K562 (cell line): ENCODE data around the gene PTPN7. TPM values are rescaled to one million over a fixed set of nuclear protein-coding genes. Genes with fewer than 3 reads are reported as not detected.

ENCODE experiments used
- ELF4 ChIP-seq: fragments of 450-650 bp; formaldehyde crosslinking; IDR thresholded peaks from 2 replicates; pipeline ENCODE4 v1.4.0; 2022; ENCODE audit warnings: missing genetic modification characterization
- EP300 ChIP-seq: IDR thresholded peaks from 2 replicates; pipeline ENCODE4 v1.6.1; 2012; ENCODE audit warnings: low read length, improper control_type of control experiment
- FOXM1 ChIP-seq, 2 experiments: fragments of 450-650 bp in 1 of 2; sonication (generic) in 1 of 2; formaldehyde crosslinking in 1 of 2; IDR thresholded peaks; 2 replicates each; pipeline versions ENCODE4 v1.6.1 to v1.9.0; 2017 to 2022; ENCODE audit warnings: low read depth in 2 of 2, mild to moderate bottlenecking in 2 of 2, missing genetic modification reagents in 1 of 2, moderate library complexity in 1 of 2
- MAZ ChIP-seq, 2 experiments: fragments of 450-650 bp in 1 of 2; sonication (generic) in 1 of 2; formaldehyde crosslinking; IDR thresholded peaks in 1 of 2; conservative IDR thresholded peaks in 1 of 2; 2 replicates each; pipeline versions ENCODE4 v1.4.0 to v1.5.0; 2020; ENCODE audit warnings: mild to moderate bottlenecking in 1 of 2, missing genetic modification reagents in 1 of 2
- PTRF ChIP-seq: fragments of 450-650 bp; IDR thresholded peaks from 2 replicates; pipeline ENCODE4 v1.6.1; 2016; ENCODE audit warnings: mild to moderate bottlenecking, missing genetic modification characterization, missing compliant biosample characterization
- RAD51 ChIP-seq: fragments of 450-650 bp; IDR thresholded peaks from 2 replicates; pipeline ENCODE4 v1.7.1; 2016; ENCODE audit warnings: low read depth, mild to moderate bottlenecking, borderline replicate concordance
- SMAD2 ChIP-seq: fragments of 150-350 bp; IDR thresholded peaks from 2 replicates; pipeline ENCODE4 v1.6.1; 2014; ENCODE audit warnings: low read depth, mild to moderate bottlenecking, low read length
- SNIP1 ChIP-seq: fragments of 450-650 bp; IDR thresholded peaks from 2 replicates; pipeline ENCODE4 v1.7.1; 2017; ENCODE audit warnings: low read depth, mild to moderate bottlenecking
- SUPT5H ChIP-seq: fragments of 450-650 bp; IDR thresholded peaks from 2 replicates; pipeline ENCODE4 v1.6.1; 2016
- ZC3H4 ChIP-seq: sonication (generic); formaldehyde crosslinking; IDR thresholded peaks from 2 replicates; pipeline ENCODE4 v1.9.0; 2021; ENCODE audit warnings: missing genetic modification reagents, borderline replicate concordance
- polyA plus RNA-seq, 8 experiments: library from polyadenylated mRNA; depleted of rRNA in 4 of 8; stranded (reverse) in 5 of 8; unstranded in 3 of 8; fragments of >200 nt; fragmentation: Nextera tagmentation in 2 of 8; fragmentation: Illumina TruSeq in 1 of 8; extraction: Ambion mirVana in 2 of 8; extraction: Trizol in 1 of 8; gene quantifications; 2 replicates each; pipeline versions ENCODE4 v1.2.1 to v1.2.3, GENCODE V29; 2011 to 2014; ENCODE audit warnings: inconsistent platforms in 1 of 8, missing spikeins in 1 of 8
- total RNA-seq, 7 experiments: library from RNA; depleted of rRNA in 6 of 7; stranded (reverse); fragments of >200 nt in 6 of 7; fragmentation: Illumina TruSeq in 2 of 7; extraction: Trizol in 2 of 7; gene quantifications; 2 replicates each; pipeline versions ENCODE4 v1.2.1 to v1.2.3, GENCODE V29; 2011 to 2021; ENCODE audit warnings: low replicate concordance in 1 of 7
- TF ChIP-seq, protein P1 (sequence below): sonication (generic); formaldehyde crosslinking; IDR thresholded peaks from 2 replicates; pipeline ENCODE4 v1.8.0; 2022; ENCODE audit warnings: missing genetic modification reagents, mild to moderate bottlenecking, moderate library complexity, borderline replicate concordance
- TF ChIP-seq, protein P2 (sequence below), 3 experiments: fragments of 200-800 bp in 1 of 3; sonication (Bioruptor generic) in 1 of 3; sonication (generic) in 1 of 3; formaldehyde crosslinking in 1 of 3; IDR thresholded peaks; 2 replicates each; pipeline versions ENCODE4 v1.6.1 to v1.8.0; 2016 to 2022; ENCODE audit warnings: mild to moderate bottlenecking in 2 of 3, missing compliant biosample characterization in 2 of 3, missing genetic modification characterization in 2 of 3, missing genetic modification reagents in 1 of 3
- TF ChIP-seq, protein P3 (sequence below): sonication (generic); formaldehyde crosslinking; IDR thresholded peaks from 2 replicates; pipeline ENCODE4 v1.8.1; 2023; ENCODE audit warnings: mild to moderate bottlenecking, missing genetic modification reagents
- TF ChIP-seq, protein P4 (sequence below), 2 experiments: fragments of 150-350 bp in 1 of 2; IDR thresholded peaks; 2 replicates each; pipeline ENCODE4 v1.6.1; 2012 to 2016; ENCODE audit warnings: low read depth in 2 of 2, low read length in 2 of 2, mild to moderate bottlenecking in 1 of 2, moderate library complexity in 1 of 2
- TF ChIP-seq, protein P5 (sequence below), 2 experiments: IDR thresholded peaks in 1 of 2; conservative IDR thresholded peaks in 1 of 2; 2 replicates each; pipeline ENCODE4 v1.6.1; 2016; ENCODE audit warnings: low read depth in 2 of 2, mild to moderate bottlenecking in 1 of 2, missing compliant biosample characterization in 1 of 2, missing genetic modification characterization in 1 of 2, moderate library complexity in 1 of 2

The PTPN7 gene
- total and polyA plus RNA-seq, 9 of the 15 experiments (the other 6 are each of a cell fraction or from before 2014, with no cell fraction given): 18.7 to 144 (median 120) TPM

DNA sequence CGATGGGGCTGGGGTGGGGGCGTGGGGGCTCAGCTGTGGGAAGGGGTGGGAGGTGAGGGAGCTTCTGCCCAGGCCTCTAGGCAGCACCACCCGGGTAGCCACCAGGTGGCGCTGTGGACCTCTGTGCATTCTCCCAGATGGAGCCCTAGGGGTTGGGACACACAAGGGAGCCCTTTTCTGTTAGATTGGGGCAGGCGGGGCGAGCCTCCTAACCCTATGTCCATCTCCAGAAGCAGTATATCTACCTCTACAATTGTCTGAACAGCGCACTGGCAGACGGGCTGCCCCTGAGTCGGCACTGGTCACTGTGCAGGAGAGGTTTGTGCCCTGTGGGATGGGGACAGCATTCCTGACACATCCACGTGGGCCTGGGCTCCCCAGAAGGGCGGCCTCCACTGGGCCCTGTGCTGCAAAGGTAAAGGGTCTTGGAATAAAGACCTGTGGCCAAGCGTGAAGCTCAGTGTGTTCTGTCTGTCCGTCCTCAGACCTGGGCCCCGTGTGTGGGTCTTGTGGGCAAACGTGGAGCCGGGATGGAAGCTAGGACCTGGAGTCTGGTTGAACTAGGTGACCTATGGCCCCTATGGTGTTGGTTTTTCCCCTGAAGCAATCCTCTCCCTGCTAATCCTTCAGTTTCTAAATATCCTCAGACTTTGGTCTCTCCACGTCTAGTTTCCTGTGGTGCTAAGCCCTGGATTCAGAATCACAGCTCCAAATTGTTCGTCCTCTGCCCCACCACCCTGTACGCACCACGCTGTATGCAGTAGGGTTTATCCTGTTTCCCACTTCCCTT, 28.8 kb upstream of the PTPN7 start (continued):
- TF ChIP-seq, protein P1, sequence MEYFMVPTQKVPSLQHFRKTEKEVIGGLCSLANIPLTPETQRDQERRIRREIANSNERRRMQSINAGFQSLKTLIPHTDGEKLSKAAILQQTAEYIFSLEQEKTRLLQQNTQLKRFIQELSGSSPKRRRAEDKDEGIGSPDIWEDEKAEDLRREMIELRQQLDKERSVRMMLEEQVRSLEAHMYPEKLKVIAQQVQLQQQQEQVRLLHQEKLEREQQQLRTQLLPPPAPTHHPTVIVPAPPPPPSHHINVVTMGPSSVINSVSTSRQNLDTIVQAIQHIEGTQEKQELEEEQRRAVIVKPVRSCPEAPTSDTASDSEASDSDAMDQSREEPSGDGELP (CRISPR knock-in tag): peak; percentile 59; the same call in 1 of the 2 replicates
- TF ChIP-seq PTRF (tag) (no peak), RAD51 (no peak), ELF4 (CRISPR knock-in tag) (no peak), EP300 (no peak), FOXM1 (IDR thresholded peaks at IDR 0.05; ENCODE audit: low read depth) (no peak), FOXM1 (CRISPR knock-in tag; IDR thresholded peaks at IDR 0.05; ENCODE audit: low read depth) (no peak), SNIP1 (no peak), SUPT5H (no peak), MAZ (CRISPR knock-in tag; conservative IDR thresholded peaks at IDR 0.05 in 1 of 2, IDR thresholded peaks at IDR 0.05 in 1 of 2) (peak in 1 of 2 experiments; percentile 34; a peak in 1 of 4 replicates), SMAD2 (no peak), ZC3H4 (CRISPR knock-in tag) (no peak)
- TF ChIP-seq, protein P2, sequence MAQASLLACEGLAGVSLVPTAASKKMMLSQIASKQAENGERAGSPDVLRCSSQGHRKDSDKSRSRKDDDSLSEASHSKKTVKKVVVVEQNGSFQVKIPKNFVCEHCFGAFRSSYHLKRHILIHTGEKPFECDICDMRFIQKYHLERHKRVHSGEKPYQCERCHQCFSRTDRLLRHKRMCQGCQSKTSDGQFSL (CRISPR knock-in tag; IDR thresholded peaks at IDR 0.05): no peak
- TF ChIP-seq, protein P2 (tag; IDR thresholded peaks at IDR 0.05): no peak
- TF ChIP-seq, protein P3, sequence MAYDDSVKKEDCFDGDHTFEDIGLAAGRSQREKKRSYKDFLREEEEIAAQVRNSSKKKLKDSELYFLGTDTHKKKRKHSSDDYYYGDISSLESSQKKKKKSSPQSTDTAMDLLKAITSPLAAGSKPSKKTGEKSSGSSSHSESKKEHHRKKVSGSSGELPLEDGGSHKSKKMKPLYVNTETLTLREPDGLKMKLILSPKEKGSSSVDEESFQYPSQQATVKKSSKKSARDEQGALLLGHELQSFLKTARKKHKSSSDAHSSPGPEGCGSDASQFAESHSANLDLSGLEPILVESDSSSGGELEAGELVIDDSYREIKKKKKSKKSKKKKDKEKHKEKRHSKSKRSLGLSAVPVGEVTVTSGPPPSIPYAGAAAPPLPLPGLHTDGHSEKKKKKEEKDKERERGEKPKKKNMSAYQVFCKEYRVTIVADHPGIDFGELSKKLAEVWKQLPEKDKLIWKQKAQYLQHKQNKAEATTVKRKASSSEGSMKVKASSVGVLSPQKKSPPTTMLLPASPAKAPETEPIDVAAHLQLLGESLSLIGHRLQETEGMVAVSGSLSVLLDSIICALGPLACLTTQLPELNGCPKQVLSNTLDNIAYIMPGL (CRISPR knock-in tag): no peak
- TF ChIP-seq, protein P4, sequence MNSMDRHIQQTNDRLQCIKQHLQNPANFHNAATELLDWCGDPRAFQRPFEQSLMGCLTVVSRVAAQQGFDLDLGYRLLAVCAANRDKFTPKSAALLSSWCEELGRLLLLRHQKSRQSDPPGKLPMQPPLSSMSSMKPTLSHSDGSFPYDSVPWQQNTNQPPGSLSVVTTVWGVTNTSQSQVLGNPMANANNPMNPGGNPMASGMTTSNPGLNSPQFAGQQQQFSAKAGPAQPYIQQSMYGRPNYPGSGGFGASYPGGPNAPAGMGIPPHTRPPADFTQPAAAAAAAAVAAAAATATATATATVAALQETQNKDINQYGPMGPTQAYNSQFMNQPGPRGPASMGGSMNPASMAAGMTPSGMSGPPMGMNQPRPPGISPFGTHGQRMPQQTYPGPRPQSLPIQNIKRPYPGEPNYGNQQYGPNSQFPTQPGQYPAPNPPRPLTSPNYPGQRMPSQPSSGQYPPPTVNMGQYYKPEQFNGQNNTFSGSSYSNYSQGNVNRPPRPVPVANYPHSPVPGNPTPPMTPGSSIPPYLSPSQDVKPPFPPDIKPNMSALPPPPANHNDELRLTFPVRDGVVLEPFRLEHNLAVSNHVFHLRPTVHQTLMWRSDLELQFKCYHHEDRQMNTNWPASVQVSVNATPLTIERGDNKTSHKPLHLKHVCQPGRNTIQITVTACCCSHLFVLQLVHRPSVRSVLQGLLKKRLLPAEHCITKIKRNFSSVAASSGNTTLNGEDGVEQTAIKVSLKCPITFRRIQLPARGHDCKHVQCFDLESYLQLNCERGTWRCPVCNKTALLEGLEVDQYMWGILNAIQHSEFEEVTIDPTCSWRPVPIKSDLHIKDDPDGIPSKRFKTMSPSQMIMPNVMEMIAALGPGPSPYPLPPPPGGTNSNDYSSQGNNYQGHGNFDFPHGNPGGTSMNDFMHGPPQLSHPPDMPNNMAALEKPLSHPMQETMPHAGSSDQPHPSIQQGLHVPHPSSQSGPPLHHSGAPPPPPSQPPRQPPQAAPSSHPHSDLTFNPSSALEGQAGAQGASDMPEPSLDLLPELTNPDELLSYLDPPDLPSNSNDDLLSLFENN (IDR thresholded peaks at IDR 0.05; ENCODE audit: low read depth in 2 of 2, low read length in 2 of 2): no peak
- TF ChIP-seq, protein P5, sequence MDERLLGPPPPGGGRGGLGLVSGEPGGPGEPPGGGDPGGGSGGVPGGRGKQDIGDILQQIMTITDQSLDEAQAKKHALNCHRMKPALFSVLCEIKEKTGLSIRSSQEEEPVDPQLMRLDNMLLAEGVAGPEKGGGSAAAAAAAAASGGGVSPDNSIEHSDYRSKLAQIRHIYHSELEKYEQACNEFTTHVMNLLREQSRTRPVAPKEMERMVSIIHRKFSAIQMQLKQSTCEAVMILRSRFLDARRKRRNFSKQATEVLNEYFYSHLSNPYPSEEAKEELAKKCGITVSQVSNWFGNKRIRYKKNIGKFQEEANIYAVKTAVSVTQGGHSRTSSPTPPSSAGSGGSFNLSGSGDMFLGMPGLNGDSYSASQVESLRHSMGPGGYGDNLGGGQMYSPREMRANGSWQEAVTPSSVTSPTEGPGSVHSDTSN (CRISPR knock-in tag; IDR thresholded peaks at IDR 0.05; ENCODE audit: low read depth): no peak
- TF ChIP-seq, protein P5 (tag; conservative IDR thresholded peaks at IDR 0.05; ENCODE audit: low read depth): no peak
